HG02970 (cell line): ENCODE results near the gene ZNF639.

Experiments
- ATAC-seq: cut with Tn5 transposase; IDR thresholded peaks from one replicate; pipeline ENCODE4 v1.9.1; 2021; ENCODE audit warnings: mild to moderate bottlenecking, moderate library complexity, moderate number of reproducible peaks; ENCODE audit not compliant: unreplicated experiment, low FRiP score

Gene ZNF639

DNA sequence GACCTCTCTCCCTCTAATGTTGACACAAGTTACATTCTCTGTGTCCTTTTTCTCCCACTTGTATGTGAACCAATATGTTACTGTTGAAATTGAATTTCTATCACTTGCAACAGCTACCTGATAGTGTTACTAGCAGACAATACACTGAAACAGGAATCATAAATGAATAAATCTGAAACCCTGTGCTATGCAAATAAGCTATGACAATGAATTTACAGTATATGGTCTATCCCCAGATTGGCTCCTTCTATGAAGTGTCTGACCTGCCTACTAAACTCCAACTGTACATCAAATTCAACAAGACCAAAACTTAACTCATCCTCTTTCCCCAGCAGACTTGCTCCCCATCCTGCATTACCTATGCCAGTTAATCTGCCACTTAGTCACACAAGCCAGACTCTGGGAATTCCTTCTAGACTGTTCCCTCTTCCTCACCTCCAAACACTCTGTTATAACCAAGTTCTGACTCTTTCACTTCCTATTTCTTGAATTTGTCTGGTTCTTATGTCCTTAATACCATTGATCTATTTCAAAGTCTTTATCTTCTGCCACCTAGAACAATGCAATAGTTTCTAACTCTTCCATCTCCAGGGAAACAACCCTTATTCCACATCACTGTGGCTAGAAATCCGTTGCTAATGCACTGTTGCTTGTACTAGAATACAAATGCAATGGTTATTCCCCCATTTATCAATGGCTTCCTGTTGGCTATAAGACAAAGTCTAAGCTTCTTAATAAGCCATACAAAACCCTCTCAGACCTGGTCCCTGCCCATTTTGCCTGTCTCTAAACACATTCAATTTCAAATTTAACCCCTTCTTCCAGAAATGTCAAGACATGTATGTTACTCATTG lies 13.4 kb upstream of the ZNF639 start:
- peak; percentile 66 for ATAC-seq

DNA sequence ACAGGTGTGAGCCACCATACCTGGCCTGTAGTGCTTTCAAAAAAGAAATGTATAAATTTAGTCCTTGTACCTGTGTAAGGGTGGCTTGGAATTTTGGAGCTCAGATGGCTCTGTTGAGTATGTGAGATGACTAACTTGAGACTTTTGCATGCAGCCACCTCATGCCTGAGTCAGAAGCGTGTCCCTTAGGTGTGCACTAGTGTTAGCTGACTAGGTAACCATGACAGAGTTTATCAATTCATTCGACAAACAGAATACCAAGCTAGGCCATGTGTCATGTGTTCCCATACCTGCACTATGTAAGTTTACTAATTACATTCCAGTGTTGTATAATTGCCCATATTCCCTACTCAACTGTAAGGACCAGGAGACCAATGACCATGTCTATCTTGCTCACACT lies 4.0 kb upstream of the ZNF639 start:
- no peak for ATAC-seq

DNA sequence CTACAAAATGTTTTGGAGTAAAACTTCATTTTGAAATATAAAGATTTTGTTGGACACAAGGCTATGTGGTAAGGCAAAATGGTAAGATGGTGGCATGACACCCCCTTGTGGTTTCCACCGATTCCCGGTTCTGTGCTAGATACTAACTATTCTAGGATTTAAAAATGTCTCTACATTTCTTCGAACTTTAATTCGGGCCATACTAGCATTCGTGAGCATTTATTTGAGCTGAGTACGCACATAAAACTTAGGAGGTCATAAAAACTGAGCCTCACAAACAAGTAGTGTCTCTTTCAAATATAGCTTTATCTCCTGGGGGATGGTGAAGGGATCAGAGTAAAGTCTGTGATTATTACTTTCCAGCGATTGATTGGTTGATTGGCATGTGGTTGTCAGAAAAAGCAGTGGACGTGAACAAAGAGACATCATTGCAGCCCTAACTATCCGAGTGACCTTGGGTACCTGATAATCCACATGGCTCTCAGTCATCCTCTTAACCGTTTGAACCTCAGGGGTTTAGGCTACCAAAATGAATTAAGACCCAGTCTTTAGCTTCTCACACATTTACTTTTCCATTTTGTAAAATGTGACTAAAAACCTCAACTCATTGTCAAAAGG lies 1.1 kb upstream of the ZNF639 start:
- no peak for ATAC-seq

DNA sequence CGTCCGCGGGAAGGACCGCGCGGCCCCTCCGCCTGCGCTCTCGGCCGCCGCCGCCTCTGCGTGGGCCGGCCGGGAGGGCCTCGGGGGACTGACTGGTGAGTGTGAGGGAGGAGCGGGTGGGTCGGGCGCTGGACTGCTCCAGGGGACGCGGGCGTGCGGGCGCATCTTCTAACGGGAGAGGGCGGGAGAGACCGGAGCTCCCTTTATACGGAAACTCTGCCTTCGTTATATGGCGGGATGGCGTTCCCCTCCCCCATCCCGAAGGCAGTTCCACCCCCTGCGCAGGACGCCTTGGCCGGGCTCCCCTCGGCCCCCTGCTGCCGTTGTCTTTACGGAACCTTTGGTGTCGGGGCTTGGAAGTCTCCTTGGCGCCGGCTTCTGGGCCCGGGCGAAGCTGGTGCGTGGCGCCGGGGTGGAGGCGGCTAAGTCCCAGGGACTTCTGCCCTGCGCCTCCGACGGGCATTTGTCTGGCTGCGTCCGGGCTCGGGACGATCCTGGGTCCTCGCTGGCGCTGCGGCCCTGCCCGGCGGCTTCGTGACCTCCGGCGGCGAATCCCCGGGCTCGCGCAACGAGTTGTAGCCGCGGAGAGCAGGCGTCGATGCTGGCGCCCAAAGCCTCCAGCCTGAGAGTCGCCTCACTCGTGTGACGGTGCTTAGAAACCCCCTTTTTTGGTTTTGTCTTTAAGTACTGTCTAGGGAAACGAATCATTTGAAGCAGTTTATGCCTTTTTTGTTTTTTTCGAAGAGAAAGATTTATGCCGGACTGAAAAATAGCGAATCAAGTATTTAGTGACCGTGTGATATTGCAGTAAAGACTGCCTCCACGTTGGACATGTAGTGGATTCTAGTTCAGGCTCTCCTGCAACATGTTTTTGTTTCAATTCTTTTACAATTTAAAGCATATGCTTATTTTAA lies 623 bp downstream of the ZNF639 start:
- peak; percentile 36 for ATAC-seq

DNA sequence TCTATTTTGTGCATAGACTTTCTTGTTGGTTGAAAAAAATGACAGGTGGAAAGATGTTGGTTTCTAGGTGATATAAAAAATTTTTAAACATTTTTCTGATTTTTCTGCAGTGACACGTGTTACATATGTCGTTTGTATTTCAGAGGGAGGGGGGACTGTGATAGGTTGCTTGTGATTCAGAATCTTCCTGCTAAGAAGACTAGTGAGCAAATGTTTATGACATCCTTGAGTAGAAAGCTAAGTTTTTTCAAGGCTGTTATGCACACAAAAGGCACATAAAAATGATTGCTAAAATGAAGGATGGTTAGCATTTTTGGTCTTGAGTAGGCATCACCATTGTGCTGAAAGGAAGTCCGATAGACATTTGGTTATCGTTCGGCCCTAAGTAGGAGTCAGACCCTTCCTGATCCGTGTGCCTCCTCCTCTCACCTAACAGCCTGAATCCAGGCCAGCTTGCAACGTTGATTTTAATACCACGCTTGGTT lies 1.5 kb downstream of the ZNF639 start:
- no peak for ATAC-seq

DNA sequence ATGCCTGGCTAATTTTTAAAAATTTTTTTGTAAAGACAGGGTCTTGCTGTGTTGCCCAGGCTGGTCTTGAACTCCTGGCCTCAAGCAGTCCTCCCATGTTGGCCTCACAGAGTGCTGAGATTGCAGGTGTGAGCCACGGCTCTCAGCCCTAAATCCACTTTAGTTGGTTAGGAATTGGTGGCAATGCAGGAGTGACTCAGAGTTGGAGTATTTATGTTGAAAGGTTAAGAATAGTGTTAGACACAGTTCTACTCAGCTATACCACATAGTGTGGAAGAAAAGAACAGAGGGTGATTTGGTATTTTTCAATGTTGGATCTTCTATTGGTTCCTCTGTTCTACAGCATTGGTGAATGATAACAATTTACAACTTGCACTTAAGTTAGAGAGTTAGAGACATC lies 7.6 kb downstream of the ZNF639 start:
- no peak for ATAC-seq

DNA sequence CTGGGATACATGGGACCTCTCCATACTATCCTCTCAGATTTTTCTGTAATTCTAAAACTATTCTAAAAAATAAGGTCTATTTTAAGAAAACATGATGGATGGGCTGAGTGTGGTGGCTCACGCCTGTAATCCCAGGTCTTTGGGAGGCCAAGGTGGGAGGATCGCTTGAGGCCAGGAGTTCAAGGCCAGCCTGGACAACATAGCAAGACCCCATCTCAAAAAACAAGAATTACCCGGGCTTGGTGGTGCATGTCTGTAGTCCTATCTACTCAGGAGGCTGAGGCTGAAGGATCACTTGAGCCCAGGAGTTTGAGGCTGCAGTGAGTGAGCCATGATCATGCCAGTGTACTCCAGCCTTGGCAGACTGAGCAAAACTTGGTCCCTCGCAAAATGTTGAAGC lies 9.4 kb downstream of the ZNF639 start:
- ATAC-seq: no peak

DNA sequence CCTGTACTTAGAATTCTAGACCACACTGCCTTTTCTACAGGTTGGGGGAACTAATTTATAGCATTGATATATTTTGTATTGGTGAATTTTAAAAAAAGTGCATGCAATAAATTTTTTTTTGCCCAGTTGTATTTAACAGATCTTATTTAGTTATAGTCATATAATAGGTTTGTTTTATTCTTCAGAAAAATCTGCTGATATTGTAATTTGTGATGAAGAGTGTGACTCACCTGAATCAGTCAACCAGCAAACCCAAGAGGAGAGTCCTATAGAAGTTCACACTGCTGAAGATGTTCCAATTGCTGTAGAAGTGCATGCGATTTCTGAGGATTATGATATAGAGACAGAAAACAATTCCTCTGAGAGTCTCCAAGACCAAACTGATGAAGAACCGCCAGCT lies 10.3 kb downstream of the ZNF639 start:
- no peak for ATAC-seq

DNA sequence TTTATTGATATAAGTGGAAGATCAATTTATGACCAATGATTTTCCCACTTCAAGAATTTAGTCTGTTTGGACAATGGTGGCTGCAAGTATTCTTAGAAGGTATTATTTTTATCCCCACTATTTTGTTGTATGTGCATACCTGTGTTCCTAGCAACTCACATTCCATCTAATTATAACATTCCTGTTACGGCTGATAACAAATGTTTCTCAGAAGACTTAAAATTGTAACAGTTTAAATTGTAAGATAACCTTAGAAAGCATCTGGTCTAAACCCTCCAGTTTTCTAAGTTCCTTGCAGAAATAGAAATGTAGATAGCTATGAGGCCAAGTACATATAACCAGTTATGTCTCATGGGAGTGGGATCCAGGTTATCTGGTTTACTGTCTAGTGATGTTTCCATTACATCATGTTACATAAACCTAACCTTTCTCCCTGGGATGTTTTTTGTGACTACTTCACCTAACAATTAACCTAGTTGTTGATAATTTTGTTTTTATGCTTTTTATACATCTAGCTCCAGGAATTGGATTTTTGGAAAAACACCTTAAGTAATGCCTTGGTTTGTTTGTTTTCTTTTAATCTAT lies 13.6 kb downstream of the ZNF639 start:
- no peak for ATAC-seq

DNA sequence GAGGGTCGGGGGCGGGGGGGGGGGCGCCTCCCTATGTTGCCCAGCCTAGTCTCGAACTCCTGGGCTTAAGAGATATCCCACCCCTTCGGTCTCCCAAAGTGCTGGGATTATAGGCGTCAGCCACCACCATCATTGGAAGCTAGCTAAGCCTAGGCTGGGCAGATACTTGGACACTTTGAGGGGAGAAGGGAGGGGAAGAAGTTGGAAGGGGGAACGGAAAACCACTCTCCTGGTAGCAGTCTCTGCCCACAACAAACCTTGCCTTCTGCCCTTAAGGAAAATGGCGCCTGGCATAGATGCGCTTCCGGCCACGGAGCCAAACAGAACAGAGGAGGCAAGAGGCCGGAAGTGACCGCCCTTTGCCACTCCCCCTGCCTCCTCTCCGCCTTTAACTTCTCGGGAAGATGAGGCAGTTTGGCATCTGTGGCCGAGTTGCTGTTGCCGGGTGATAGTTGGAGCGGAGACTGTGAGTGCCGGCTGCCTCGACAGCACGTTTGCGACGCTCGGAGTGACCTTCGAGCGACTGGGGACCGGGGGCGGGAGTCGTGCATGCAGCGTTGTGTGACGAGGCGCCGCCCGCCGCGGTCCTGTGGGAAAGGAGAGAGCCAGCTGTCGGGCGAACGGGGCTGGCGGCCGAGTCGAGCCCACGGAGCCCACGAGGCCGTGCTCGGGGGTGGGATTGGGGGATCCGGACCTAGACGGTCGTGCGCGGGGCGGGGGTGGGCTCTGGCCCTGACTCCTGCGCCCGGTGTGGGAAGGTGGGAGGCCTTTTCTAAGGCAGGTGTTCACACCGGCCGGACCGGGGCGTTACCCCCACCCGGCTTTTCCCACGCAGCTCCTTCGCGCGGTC lies 24.7 kb downstream of the ZNF639 start, which contains the start of gene MFN1:
Gene MFN1, plus strand, starts transcription at position 365 of the 850 bp plus-strand sequence. CDS start 1,143 bp downstream, outside the sequence.
- ATAC-seq: peak; percentile 93

DNA sequence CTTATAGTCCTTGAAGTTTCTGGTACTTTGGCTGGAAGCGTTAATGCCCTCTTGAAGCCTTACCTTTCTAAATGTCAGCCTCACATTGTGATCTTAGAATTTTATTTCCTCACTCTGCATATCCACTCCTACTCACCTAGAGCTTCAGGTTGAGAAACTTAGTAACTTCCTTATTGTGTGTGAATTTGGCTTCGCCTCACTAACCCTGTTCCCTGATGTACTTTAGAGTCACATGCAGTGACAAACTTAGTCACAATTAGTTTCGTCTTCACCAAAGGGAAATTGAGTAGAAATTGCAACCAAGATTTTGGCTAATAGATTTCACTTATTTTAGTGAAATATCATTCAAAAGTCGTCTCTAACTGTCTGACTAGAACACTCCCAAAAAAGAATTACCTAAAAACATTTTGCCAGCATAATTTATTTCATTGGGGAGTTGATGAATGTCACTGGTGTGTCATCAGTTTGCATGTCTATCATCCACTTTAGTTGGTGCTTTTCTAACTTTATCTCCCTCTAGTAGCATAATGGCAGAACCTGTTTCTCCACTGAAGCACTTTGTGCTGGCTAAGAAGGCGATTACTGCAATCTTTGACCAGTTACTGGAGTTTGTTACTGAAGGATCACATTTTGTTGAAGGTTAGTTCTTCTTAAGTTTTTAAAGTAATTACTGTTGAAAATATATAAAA lies 25.6 kb downstream of the ZNF639 start:
- ATAC-seq: peak; percentile 37

DNA sequence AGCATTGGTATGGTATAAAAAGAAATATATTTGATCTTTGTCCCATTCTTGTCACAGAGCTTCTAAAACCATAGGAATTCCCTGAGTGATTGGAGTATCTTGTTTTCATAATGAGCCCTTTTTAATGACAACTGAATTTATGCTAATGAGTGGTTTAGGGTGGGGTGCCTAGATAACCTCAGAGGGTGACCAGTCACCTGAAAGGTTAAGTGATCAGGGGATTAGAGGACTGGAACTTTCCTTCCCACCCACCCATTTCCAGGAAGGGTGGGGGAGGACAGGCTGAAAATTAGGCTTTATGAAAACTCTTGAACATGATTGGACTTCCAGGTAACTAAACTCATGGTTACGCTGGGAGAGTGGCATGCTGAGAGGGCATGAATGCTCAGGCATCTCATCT lies 33.2 kb downstream of the ZNF639 start:
- no peak for ATAC-seq

DNA sequence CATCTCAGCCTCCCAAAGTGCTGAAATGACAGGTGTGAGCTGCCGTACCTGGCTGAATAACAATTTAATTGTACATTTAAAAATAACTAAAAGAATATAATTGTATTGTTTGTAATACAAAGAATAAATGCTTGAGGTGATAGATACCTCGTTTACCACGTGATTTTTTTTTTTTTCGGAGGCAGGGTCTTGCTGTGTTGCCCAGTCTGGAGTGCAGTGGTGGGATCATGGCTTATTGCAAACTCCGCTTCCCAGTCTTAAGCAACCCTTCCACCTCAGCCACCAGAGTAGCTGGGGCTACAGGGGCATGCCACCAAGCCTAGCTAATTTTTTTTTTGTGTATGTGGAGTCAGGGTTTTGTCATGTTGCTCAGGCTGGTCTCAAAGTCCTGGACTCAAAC lies 40.5 kb downstream of the ZNF639 start:
- no peak for ATAC-seq

DNA sequence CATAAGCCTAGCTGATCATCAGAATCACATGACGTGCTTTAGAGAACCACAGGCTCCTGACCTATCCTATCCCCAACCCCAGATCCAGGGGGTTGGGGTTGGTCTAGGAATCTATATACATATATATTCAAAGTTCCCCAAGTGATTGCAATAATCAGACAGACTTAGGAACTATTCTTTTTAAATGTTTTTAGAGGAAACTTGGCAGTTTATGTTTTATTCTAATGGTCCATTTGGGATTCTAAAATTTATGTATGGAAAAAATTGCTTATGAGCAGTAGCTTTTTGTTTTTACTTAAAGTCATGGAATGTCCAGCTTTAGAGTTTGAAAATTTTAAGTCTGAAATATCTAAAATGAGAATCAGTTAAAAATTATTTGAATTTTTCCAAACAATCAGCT lies 46.8 kb downstream of the ZNF639 start:
- no peak for ATAC-seq

DNA sequence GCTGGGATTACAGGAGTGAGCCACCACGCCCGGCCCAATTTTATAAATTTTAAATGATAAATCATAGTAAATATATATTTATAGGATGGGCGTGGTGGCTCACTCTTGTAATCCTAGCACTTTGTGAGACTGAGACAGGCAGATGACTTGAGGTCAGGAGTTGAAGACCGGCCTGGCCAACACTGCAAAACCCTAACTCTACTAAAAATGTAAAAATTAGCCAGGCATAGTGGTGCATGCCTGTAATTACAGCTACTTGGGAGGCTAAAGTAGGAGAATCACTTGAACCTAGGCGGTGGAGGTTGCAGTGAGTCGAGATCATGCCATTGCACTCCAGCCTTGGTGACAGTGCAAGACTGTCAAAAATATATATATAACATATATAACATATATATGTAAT lies 51.1 kb downstream of the ZNF639 start:
- ATAC-seq: no peak

DNA sequence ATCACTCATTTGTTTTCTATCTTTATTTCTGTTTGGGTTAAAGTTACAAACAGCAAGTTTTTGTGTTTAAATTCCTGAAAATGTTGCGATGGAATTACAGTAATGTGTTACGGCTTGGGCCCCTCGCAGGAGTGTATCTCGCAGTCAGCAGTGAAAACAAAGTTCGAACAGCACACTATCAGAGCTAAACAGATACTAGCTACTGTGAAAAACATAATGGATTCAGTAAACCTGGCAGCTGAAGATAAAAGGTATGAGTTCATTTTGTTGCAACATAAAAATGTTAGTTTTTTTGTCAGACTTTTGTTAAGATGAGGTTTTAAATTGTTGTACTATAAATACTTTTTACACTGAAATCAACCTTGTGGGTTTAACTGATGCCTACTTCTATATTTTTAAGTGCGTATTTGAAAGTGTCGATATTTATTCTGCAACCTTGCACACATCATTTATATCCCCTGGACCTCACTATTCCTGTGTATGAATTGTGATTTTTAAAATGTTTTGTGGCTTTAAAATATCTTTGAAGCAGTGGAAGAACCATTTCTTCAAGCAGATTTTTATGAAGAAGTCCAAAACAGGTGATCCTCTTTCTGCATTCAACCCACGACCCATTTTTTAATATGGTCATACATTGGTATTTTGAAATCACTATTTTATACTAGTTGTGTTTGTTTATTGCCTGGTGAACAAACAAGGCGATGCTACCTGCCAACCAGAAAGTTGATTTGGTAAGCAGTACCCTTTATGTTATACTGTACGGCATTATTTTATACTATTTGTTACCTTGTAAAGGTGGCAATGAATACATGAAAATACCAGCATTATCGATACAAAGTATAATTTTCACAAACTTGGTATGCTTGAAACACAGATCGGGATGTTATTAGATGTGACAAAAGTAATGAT lies 52.5 kb downstream of the ZNF639 start:
- ATAC-seq: no peak

DNA sequence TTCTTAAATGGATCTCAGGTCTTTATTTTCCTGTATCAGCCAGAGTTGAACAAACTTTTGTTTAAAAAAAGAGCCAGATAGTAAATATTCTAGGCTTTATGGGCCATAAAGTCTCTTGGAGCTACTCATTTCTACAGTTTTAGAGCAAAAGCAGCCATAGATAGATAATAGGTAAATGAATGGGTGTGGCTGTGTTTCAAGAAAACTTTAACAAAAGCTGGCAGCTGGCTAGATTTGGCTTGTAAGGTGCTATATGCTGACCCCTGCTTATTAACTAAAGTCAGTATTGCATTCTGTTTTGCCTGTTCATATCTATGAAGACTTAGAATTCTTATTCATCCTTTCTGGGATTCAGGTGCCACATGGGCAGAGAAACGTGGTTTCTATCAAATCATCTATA lies 53.6 kb downstream of the ZNF639 start:
- no peak for ATAC-seq
